HEK293T (cell line): Measurements from ENCODE around the gene RNU5D-1.
A peak's percentile ranks its signal among the peaks of the same experiment; 100 is the strongest.

Experiments
- CTCF ChIA-PET: fragments of 350-600 bp; formaldehyde crosslinking; extraction: SDS; loops from one replicate; lab custom pipeline; 2021; ENCODE audit warnings: antibody characterized with exemption, inconsistent platforms; lab: Yijun Ruan, JAX
- POLR2A ChIA-PET: fragments of 350-600 bp; formaldehyde crosslinking; extraction: SDS; loops from one replicate; lab custom pipeline; 2020; ENCODE audit warnings: antibody characterized with exemption, inconsistent platforms; lab: Yijun Ruan, JAX
- DNase-seq: peaks from one replicate; pipeline ENCODE4 v3.0.0; 2012; ENCODE audit warnings: mixed read lengths; ENCODE audit errors: extremely low spot score
- ARNT ChIP-seq: fragments of 450-650 bp; IDR thresholded peaks from 2 replicates; pipeline ENCODE4 v1.6.1; 2017; ENCODE audit warnings: mild to moderate bottlenecking
- BHLHE40 ChIP-seq: fragments of 450-650 bp; IDR thresholded peaks from 2 replicates; pipeline ENCODE4 v1.6.1; 2016; ENCODE audit warnings: mild to moderate bottlenecking, moderate library complexity, borderline replicate concordance
- CTBP1 ChIP-seq: fragments of 450-650 bp; IDR thresholded peaks from 2 replicates; pipeline ENCODE4 v1.6.1; 2016; ENCODE audit warnings: borderline replicate concordance
- ELF4 ChIP-seq: fragments of 450-650 bp; IDR thresholded peaks from 2 replicates; pipeline ENCODE4 v1.6.1; 2017; ENCODE audit warnings: antibody characterized with exemption
- FOXA1 ChIP-seq: fragments of 450-650 bp; IDR thresholded peaks from 2 replicates; pipeline ENCODE4 v1.6.1; 2016; ENCODE audit warnings: mild to moderate bottlenecking
- FOXK2 ChIP-seq: fragments of 450-650 bp; IDR thresholded peaks from 2 replicates; pipeline ENCODE4 v1.6.1; 2016; ENCODE audit warnings: mild to moderate bottlenecking
- FOXM1 ChIP-seq: fragments of 450-650 bp; IDR thresholded peaks from 2 replicates; pipeline ENCODE4 v1.6.1; 2017; ENCODE audit warnings: mild to moderate bottlenecking, borderline replicate concordance
- HDGF ChIP-seq: fragments of 450-650 bp; IDR thresholded peaks from 2 replicates; pipeline ENCODE4 v1.6.1; 2017; ENCODE audit warnings: antibody characterized with exemption, borderline replicate concordance
- L3MBTL2 ChIP-seq: fragments of 450-650 bp; conservative IDR thresholded peaks from 2 replicates; pipeline ENCODE4 v1.6.1; 2016; ENCODE audit warnings: mild to moderate bottlenecking
- LEF1 ChIP-seq: fragments of 450-650 bp; IDR thresholded peaks from 2 replicates; pipeline ENCODE4 v1.6.1; 2017; ENCODE audit warnings: mild to moderate bottlenecking, borderline replicate concordance
- NFRKB ChIP-seq: fragments of 450-650 bp; IDR thresholded peaks from 2 replicates; pipeline ENCODE4 v1.6.1; 2016; ENCODE audit warnings: mild to moderate bottlenecking, moderate library complexity
- SP1 ChIP-seq: fragments of 450-650 bp; IDR thresholded peaks from 2 replicates; pipeline ENCODE4 v1.6.1; 2017
- SUZ12 ChIP-seq: fragments of 450-650 bp; IDR thresholded peaks from 2 replicates; pipeline ENCODE4 v1.6.1; 2016; ENCODE audit warnings: mild to moderate bottlenecking
- TARDBP ChIP-seq: fragments of 450-650 bp; IDR thresholded peaks from 2 replicates; pipeline ENCODE4 v1.6.1; 2016
- ZNF384 ChIP-seq: fragments of 450-650 bp; IDR thresholded peaks from 2 replicates; pipeline ENCODE4 v1.6.1; 2016
- TF ChIP-seq, protein P1 (sequence below): fragments of 450-650 bp; IDR thresholded peaks from 2 replicates; pipeline ENCODE4 v1.6.1; 2016

RNU5D-1 gene

DNA sequence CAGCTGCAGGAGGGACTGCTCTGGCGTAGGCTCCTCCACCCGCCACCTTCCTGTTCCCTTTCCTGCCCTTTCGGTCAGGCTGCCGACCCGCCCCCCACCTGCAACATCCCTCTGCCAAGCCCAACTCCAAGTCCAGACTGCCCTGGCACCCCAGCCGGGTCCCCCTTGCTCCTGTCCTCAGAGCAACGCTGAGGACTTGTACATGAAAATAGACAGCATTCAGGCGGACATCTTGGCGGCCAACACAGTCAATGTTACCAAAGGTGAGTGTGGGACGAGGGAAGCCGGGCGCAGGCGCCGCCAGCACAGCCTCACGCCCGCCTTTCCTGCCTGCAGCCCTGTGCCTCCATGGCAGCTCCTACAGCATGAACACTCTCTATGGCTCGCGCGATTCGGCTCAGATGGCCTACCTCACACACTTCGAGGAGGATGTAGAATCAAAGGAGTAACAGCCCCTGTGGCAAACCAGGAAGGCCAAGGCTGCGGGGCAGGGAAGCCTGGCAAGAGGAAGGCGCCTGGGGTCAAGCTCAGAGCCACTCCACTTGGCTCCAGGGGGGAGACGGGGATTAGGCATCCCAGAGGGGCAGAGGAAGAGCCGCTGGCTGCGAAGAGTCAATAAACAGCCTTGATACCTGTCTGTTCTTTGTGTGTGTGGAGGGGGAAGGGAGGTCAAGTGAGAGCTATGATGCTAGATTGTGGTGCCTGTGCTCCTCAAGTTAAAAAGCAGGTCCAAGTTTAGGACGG lies 5.8 kb downstream of the RNU5D-1 start:
- CTCF ChIA-PET = no interaction called here
- DNase-seq = no peak
- TF ChIP-seq ARNT (no peak), TARDBP (no peak), FOXM1 (no peak), CTBP1 (no peak), HDGF (no peak), BHLHE40 (no peak), SUZ12 (no peak), SP1 (no peak), LEF1 (no peak), ZNF384 (no peak), L3MBTL2 (no peak), NFRKB (no peak), FOXK2 (no peak)
- POLR2A ChIA-PET = interaction anchor here (1.3 to 1.4 kb wide), 2 partner anchors 56 to 578 kb away, joined by 3 read pairs; no protein-coding TSS in a partner anchor

DNA sequence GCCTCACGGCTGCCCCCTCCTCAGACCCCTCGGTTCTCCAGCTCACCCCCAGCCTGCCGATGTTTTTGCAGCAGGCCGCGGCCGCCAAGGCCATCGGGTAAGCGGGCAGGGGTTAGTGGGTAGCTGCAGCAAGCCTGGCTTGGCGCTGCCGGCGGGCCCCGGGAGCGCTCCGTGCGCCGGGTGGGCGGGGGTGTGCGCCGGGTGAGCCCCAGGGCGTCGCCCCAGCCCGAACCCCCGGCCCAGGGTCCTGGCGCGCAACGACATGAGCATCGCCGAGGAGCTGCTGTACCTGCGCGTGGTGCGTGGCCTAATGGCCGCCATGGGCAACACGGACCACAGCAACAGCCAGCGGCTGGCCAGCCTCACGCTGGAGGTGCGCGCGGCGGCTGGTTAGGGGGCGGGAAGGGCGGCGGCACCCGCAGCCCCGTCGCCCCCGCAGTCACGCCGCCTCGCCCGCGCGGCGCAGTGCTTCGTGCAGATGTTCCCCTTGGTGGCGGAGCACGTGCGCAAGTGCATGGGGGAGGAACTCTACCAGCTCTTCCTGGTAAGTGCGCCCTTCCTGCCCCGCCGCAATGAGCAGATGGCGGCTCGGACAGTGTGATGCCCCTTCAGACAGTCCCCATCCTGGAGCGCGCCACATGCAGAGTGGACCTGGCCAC lies 6.5 kb downstream of the RNU5D-1 start:
- no peak for DNase-seq
- CTCF ChIA-PET = no interaction called here
- TF ChIP-seq, protein P1, sequence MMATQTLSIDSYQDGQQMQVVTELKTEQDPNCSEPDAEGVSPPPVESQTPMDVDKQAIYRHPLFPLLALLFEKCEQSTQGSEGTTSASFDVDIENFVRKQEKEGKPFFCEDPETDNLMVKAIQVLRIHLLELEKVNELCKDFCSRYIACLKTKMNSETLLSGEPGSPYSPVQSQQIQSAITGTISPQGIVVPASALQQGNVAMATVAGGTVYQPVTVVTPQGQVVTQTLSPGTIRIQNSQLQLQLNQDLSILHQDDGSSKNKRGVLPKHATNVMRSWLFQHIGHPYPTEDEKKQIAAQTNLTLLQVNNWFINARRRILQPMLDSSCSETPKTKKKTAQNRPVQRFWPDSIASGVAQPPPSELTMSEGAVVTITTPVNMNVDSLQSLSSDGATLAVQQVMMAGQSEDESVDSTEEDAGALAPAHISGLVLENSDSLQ = no peak
- TF ChIP-seq NFRKB (no peak), ZNF384 (no peak), FOXA1 (no peak), FOXK2 (no peak), ARNT (no peak)
- POLR2A ChIA-PET = interaction anchor here (1.3 kb wide), 1 partner anchor 579 kb away, joined by 3 read pairs; no protein-coding TSS in a partner anchor

DNA sequence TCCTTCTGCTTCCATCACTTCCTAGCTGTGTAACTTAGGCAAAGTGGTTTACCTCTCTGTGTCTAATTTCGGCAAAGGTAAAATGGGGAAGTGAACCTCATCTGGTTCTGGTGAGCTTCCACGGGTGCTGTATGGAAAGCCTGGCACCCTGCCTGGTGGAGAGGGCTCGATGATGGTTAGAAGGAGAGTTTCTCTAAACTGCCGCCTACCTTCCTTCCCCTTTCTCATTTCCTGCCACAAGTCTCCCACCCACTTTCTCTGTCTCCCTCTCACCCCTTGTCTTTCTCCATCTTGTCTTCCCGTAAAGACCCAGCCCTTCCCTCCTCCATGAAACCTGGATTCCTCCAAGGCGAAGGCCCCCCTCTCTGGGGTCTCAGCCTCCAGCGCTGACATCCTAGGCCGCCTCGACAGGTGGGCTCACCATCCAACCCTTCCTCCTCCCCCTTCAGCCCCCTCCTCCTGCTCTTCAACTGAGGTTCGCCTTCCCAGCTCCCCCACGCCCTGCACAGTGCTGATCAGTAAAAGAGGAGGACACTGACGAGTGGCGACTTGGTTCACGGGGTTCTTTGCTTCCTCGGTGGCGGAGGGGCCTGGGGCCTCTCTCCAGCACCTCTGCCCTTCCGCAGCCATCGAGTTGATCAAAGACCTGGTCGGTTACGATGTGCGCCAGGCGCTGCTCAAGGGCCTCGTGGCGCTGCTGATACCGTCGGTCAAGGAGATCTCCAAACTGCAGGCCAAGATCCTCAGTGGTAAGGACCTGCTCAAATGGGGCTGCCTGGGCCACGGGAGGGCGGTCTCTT lies 7.3 kb downstream of the RNU5D-1 start:
- ChIA-PET CTCF (no interaction called here), POLR2A (interaction anchor here (0.9 kb wide), 1 partner anchor 95 kb away, joined by 3 read pairs; no protein-coding TSS in a partner anchor)
- no peak for DNase-seq
- no peak for TF ChIP-seq TARDBP
- TF ChIP-seq BHLHE40 = no peak
- no peak for TF ChIP-seq ZNF384
- no peak for TF ChIP-seq L3MBTL2
- TF ChIP-seq FOXM1 = no peak

DNA sequence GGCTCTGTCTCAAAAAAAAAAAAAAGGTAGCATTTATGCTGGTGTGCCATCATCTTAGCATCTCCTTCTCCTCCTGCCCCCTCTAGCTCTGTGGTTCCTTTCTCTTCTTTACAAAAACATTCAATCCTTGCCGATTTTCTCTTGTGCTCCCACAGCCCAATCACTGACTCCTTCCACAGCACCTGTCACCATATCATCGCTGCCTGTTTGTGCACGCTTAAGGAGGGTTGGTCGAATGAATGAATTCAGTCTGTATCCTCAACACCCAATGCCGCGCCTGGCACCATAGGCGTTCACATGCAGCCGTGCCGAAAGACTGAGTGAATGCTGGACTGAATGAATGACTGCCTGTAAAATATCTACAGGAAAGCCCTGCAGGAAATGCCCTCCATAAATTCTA lies 7.9 kb downstream of the RNU5D-1 start:
- DNase-seq = no peak
- TF ChIP-seq L3MBTL2 (no peak), FOXA1 (no peak), NFRKB (no peak), HDGF (no peak), LEF1 (no peak), ARNT (no peak)
- ChIA-PET POLR2A (interaction anchor here (0.9 to 2.1 kb wide), 4 partner anchors 18 to 288 kb away, joined by 3 to 37 read pairs (median 11); partner anchors contain the start of genes HECTD3 and UROD), CTCF (interaction anchor here (2.4 kb wide), 1 partner anchor 9 kb away, joined by 18 read pairs; the partner anchor contains the start of gene RNU5D-1)

DNA sequence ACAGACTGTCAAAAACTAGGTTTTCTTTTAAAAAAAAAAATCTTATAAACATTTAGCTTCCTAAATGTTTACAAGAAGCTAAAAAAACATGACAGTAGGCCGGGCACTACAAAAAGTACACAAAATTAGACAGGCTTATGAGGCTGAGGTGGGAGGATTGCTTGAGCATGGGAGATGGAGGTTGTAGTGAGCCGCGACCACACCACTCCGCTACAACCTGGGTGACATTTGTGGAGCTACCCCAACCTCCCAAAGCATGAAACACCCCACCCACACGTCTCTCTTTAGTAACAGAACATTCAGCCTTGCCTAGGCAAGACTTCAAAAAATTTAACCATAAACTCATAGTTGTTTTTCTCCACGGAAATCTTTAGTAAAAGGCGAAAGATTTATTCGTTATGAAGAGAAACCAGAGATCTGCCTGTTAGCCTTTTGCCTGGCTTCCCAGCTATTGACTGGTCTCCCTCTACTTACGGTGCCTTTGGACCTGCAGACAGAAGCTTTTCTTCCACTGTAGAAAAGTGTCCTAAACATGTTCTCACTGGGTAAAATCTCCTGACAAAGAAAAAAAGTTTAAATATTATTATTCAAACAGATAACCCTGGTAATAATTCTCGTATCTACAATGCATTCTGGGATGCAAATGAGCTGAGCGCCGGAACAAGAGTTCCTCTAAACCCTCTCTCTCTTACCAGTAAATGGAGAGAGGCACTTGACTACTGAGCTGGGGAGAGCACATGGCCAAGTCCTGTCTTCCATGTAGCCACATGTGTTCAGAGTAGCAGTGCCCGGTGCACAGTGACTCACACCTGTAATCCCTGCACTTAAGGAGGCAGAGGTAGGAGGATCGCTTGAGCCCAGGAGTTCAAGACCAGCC lies 9.2 kb downstream of the RNU5D-1 start:
- peak; percentile 80 for DNase-seq
- peak; percentile 69 for TF ChIP-seq BHLHE40
- TF ChIP-seq, protein P1 = peak; percentile 52
- peak; percentile 33; the same call in 1 of the 2 replicates for TF ChIP-seq CTBP1
- no peak for TF ChIP-seq FOXA1
- TF ChIP-seq ELF4 = peak; percentile 100
- peak; percentile 80 for TF ChIP-seq TARDBP
- peak; percentile 88; the same call in 1 of the 2 replicates for TF ChIP-seq ZNF384
- TF ChIP-seq NFRKB = peak; percentile 94
- TF ChIP-seq FOXK2 = peak; percentile 90
- no peak for TF ChIP-seq HDGF
- peak; percentile 67; the same call in 1 of the 2 replicates for TF ChIP-seq ARNT
- TF ChIP-seq L3MBTL2 = peak; percentile 64
- TF ChIP-seq SP1 = no peak; the same call in 1 of the 2 replicates
- peak; percentile 47; the same call in 1 of the 2 replicates for TF ChIP-seq FOXM1
- TF ChIP-seq LEF1 = no peak; the same call in 1 of the 2 replicates
- TF ChIP-seq SUZ12 = peak; percentile 68
- CTCF ChIA-PET = interaction anchor here (0.7 to 2.4 kb wide), 7 partner anchors 10 to 780 kb away, joined by 3 to 18 read pairs (median 3); partner anchors contain the start of genes PLK3 and RNU5D-1
- POLR2A ChIA-PET = interaction anchor here (0.6 to 6.6 kb wide), 77 partner anchors 9 to 861 kb away, joined by 3 to 135 read pairs (median 5); partner anchors contain the start of genes ARMH1, BEST4, BTBD19 and DMAP1
